Hepatocyte (in vitro differentiated cells): ENCODE data around the gene GPC5. TPM values are rescaled to one million over a fixed set of nuclear protein-coding genes. Genes with fewer than 3 reads are reported as not detected.

Source experiments
- DNase-seq: peaks from one replicate; pipeline ENCODE4 v3.0.0-alpha.2; 2016; ENCODE audit warnings: low spot score
- H2AFZ ChIP-seq: fragments of 200-600 bp; sonication (generic); 2 replicates; pipeline ENCODE4 v1.6.0; 2016; ENCODE audit warnings: antibody characterized with exemption, mild to moderate bottlenecking
- H3K27ac ChIP-seq: fragments of 200-600 bp; sonication (generic); 2 replicates; pipeline ENCODE4 v1.5.1; 2016; ENCODE audit warnings: mild to moderate bottlenecking
- H3K27me3 ChIP-seq: fragments of 200-600 bp; sonication (generic); 2 replicates; pipeline ENCODE4 v1.6.1; 2016
- H3K36me3 ChIP-seq: fragments of 200-600 bp; sonication (generic); replicated peaks from 2 replicates; pipeline ENCODE4 v1.5.1; 2016; ENCODE audit warnings: low read depth; ENCODE audit not compliant: insufficient read depth
- H3K4me1 ChIP-seq: fragments of 200-600 bp; sonication (generic); 2 replicates; pipeline ENCODE4 v1.5.1; 2016; ENCODE audit warnings: mild to moderate bottlenecking, moderate library complexity; ENCODE audit not compliant: insufficient read depth
- H3K4me2 ChIP-seq: fragments of 200-600 bp; sonication (generic); 2 replicates; pipeline ENCODE4 v1.6.0; 2016
- H3K4me3 ChIP-seq: fragments of 200-600 bp; sonication (generic); 2 replicates; pipeline ENCODE4 v1.5.1; 2016; ENCODE audit warnings: mild to moderate bottlenecking
- H3K79me2 ChIP-seq: fragments of 200-600 bp; sonication (generic); 2 replicates; pipeline ENCODE4 v1.6.0; 2017; ENCODE audit warnings: mild to moderate bottlenecking
- H3K9me2 ChIP-seq: fragments of 200-600 bp; sonication (generic); replicated peaks from 2 replicates; pipeline ENCODE4 v1.6.0; 2017; ENCODE audit warnings: mild to moderate bottlenecking; ENCODE audit not compliant: insufficient read depth
- H3K9me3 ChIP-seq: fragments of 200-600 bp; sonication (generic); 2 replicates; pipeline ENCODE4 v1.5.1; 2016; ENCODE audit warnings: low read depth, mild to moderate bottlenecking
- H4K20me1 ChIP-seq: fragments of 200-600 bp; sonication (generic); 2 replicates; pipeline ENCODE4 v1.6.0; 2016; ENCODE audit warnings: mild to moderate bottlenecking; ENCODE audit not compliant: insufficient read depth, poor library complexity, severe bottlenecking
- EZH2 ChIP-seq: fragments of 200-600 bp; sonication (generic); IDR thresholded peaks from 2 replicates; pipeline ENCODE4 v1.6.1; 2016; ENCODE audit warnings: antibody characterized with exemption, mild to moderate bottlenecking, borderline replicate concordance
- EZH2phosphoT487 ChIP-seq: fragments of 200-600 bp; sonication (generic); IDR thresholded peaks from one replicate; pipeline ENCODE4 v1.6.1; 2018; ENCODE audit warnings: antibody characterized with exemption, mild to moderate bottlenecking, low read depth, moderate library complexity; ENCODE audit not compliant: unreplicated experiment, severe bottlenecking
- WGBS: methylation state at CpG from one replicate; pipeline ENCODE4 v1.1.6; 2016; ENCODE audit warnings: low lambda C conversion rate; ENCODE audit errors: missing lambda C conversion rate; 5-methylcytosine and 5-hydroxymethylcytosine counted together
- polyA plus RNA-seq: library from polyadenylated mRNA; unstranded; fragments of >200 nt; fragmentation: Nextera tagmentation; extraction: Ambion mirVana; gene quantifications from 2 replicates; pipeline ENCODE4 v1.2.1, GENCODE V29; 2016
- total RNA-seq: library from RNA; depleted of rRNA; stranded (reverse); fragments of >200 nt; gene quantifications from 2 replicates; pipeline ENCODE4 v1.2.3, GENCODE V29; 2014
- TF ChIP-seq, protein P1 (sequence below): fragments of 200-600 bp; sonication (generic); IDR thresholded peaks from 2 replicates; pipeline ENCODE4 v1.5.1; 2016; ENCODE audit warnings: antibody characterized with exemption, mild to moderate bottlenecking; ENCODE audit not compliant: poor library complexity

GPC5 gene
- total and polyA plus RNA-seq, 2 experiments from 2014 or later: 3.9 to 5.4 TPM

DNA sequence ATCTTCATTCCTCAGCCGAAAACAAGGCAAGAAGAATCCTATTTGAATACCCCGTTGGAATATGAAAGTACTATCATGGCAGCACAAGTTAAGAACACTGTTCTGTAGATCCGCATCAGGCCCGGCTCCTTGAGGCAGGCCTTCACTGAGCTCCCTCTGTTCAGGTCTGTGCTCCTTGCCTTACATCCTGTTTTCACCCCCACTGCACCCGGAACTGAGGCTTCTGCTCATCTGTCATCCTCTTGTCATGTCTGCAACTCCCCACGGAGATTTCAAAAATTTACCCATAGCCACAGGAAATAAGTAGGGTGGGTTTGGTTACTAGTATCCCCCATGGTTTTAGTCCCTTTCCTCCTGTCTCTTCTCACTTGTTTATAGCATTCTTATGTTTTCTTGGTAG, 861.9 kb downstream of the GPC5 start:
- WGBS: 85% methylated on average over 6 of the region's 6 CpGs
- H3K27me3 ChIP-seq: no peaks in the 10 kb centered on the region
- H2AFZ ChIP-seq: no peak overlapping the region

DNA sequence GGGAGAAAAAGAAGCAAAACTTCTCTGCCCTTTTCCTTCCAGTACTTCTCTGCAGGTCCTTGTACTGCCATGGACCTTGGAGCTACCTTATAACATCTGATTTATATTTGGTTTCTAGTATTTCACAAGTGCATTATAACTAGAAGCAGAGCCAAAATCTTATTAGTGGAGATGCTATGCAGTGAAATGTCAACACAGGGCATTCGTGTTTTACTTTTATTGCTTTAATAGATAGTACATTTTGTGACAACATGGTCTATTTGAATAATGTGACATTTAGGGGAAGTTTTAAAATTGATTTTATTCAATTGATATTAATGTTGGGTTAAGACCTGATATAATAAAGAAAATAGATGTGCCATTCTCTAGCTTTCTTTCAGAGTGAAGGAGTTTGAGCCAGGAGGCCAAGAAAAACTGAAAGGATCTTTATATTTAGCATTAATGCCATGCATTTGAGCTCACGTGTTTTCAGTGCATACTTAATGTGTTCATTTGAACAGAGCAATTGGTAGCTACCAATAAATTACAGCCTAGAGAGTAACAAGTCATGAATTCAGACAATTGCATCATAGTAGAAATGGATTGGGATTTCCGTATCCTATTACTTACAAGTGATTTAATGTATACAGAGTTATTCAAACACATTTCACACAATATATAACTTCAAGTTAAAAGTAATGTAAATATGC, 863.8 kb downstream of the GPC5 start:
- Histone ChIP-seq H3K79me2 (no peaks in the 10 kb centered on the region), H3K9me3 (no peaks in the 10 kb centered on the region), H3K4me3 (no peak overlapping the region), H3K27me3 (no peaks in the 10 kb centered on the region), H3K9me2 (no peaks in the 10 kb centered on the region), H3K4me1 (no peaks in the 10 kb centered on the region), H3K36me3 (no peaks in the 10 kb centered on the region), H4K20me1 (no peaks in the 10 kb centered on the region), H3K4me2 (no peak overlapping the region), H3K27ac (no peak overlapping the region), H2AFZ (no peak overlapping the region)
- DNase-seq: no peak
- TF ChIP-seq EZH2 (no peak), EZH2phosphoT487 (no peak)
- TF ChIP-seq, protein P1, sequence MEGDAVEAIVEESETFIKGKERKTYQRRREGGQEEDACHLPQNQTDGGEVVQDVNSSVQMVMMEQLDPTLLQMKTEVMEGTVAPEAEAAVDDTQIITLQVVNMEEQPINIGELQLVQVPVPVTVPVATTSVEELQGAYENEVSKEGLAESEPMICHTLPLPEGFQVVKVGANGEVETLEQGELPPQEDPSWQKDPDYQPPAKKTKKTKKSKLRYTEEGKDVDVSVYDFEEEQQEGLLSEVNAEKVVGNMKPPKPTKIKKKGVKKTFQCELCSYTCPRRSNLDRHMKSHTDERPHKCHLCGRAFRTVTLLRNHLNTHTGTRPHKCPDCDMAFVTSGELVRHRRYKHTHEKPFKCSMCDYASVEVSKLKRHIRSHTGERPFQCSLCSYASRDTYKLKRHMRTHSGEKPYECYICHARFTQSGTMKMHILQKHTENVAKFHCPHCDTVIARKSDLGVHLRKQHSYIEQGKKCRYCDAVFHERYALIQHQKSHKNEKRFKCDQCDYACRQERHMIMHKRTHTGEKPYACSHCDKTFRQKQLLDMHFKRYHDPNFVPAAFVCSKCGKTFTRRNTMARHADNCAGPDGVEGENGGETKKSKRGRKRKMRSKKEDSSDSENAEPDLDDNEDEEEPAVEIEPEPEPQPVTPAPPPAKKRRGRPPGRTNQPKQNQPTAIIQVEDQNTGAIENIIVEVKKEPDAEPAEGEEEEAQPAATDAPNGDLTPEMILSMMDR: no peak
- WGBS: 65% methylated on average over 3 of the region's 3 CpGs

More for the DNA sequence above, 861.9 kb downstream of the GPC5 start:
- H3K9me2 ChIP-seq: no peaks in the 10 kb centered on the region
- no peak for TF ChIP-seq EZH2
- TF ChIP-seq, protein P1: no peak
- no peak for TF ChIP-seq EZH2phosphoT487
- H3K4me3 ChIP-seq: no peak overlapping the region
- DNase-seq: no peak
- H4K20me1 ChIP-seq: no peaks in the 10 kb centered on the region
- H3K79me2 ChIP-seq: no peaks in the 10 kb centered on the region
- no peaks in the 10 kb centered on the region for H3K36me3 ChIP-seq
- no peak overlapping the region for H3K4me2 ChIP-seq
- no peak overlapping the region for H3K27ac ChIP-seq
- no peaks in the 10 kb centered on the region for H3K4me1 ChIP-seq
- H3K9me3 ChIP-seq: no peaks in the 10 kb centered on the region

DNA sequence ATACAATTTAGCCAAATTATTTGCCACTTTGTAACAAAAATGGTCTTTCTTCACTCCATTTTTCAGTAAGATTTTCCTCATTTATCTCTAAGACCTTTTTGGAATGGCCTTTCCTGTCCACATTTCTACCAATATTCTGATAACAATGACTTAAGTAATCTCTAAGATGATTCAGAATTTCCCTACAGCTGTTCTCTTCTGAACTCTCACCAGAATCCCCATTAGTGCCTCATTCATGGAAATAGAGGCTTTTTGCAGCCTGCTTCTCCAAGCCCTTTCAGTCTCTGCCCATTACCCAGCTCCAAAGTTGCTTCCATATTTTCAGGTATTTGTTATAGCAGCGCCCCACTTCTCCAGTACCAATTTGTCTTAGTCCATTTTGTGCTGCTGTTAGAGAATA, 867.0 kb downstream of the GPC5 start:
- 100% methylated on average over 1 of the region's 1 CpG for WGBS
- no peak overlapping the region for H3K4me3 ChIP-seq
- no peaks in the 10 kb centered on the region for H4K20me1 ChIP-seq

More for the DNA sequence above, 867.0 kb downstream of the GPC5 start:
- Histone ChIP-seq H3K4me1 (no peaks in the 10 kb centered on the region), H3K4me2 (no peak overlapping the region), H2AFZ (no peak overlapping the region), H3K36me3 (no peaks in the 10 kb centered on the region), H3K9me2 (no peaks in the 10 kb centered on the region), H3K27me3 (no peaks in the 10 kb centered on the region), H3K79me2 (no peaks in the 10 kb centered on the region), H3K9me3 (no peaks in the 10 kb centered on the region), H3K27ac (no peak overlapping the region)
- no peak for DNase-seq
- TF ChIP-seq, protein P1: no peak
- TF ChIP-seq EZH2phosphoT487 (no peak), EZH2 (no peak)
